ENCODE measurements around the gene RBM8A. TPM values are rescaled to one million over a fixed set of nuclear protein-coding genes. Genes with fewer than 3 reads are reported as not detected.

The RBM8A gene
- polyA plus RNA-seq (2013, experiment 1 of 2), result 413 TPM
- 408 TPM for polyA plus RNA-seq (2013, experiment 2 of 2)

GRCh38 chr1:145927063-145927886 lies at the start of gene RBM8A:
Gene RBM8A (minus strand): TSS chr1:145927484. CDS start chr1:145927426, 58 bp downstream.
- H3K4me1 ChIP-seq (ENCODE audit: control insufficient read depth, low read depth, low read length), result peaks cover 2% of the 10 kb centered on the region

GRCh38 chr1:145977016-145977415 lies 49.7 kb upstream of the RBM8A start:
- H3K23ac ChIP-seq (ENCODE audit: low read length), result no peak overlapping the region
- no peak for DNase-seq
- H4K5ac ChIP-seq (ENCODE audit: low read length), result no peak overlapping the region
- H3K27me3 ChIP-seq (ENCODE audit: insufficient read depth, low read length, poor library complexity), result no peaks in the 10 kb centered on the region
- H2BK120ac ChIP-seq (ENCODE audit: low read depth, low read length), result no peak overlapping the region
- no peak overlapping the region for H3K4me2 ChIP-seq (ENCODE audit: low read length)
- H2AK5ac ChIP-seq (ENCODE audit: low read length), result no peak overlapping the region
- no peak overlapping the region for H3K4me3 ChIP-seq (ENCODE audit: low read length)
- no peak overlapping the region for H3K9ac ChIP-seq (ENCODE audit: low read length)
- no CpG with 5 or more reads among the region's 5 CpGs for WGBS (ENCODE audit: extremely low coverage, insufficient coverage, low lambda C conversion rate)
- H3K79me1 ChIP-seq (ENCODE audit: low read length), result no peaks in the 10 kb centered on the region
- H4K8ac ChIP-seq (ENCODE audit: low read depth, low read length), result no peak overlapping the region
- H3K79me2 ChIP-seq (ENCODE audit: control insufficient read depth, insufficient read depth, low read length), result no peaks in the 10 kb centered on the region
- no peak overlapping the region for H3K18ac ChIP-seq (ENCODE audit: low read length)
- H2BK15ac ChIP-seq (replicated peaks; ENCODE audit: low read depth), result no peak overlapping the region
- H3K27ac ChIP-seq (ENCODE audit: low read depth, low read length), result no peak overlapping the region
- H2BK5ac ChIP-seq (ENCODE audit: low read length), result no peak overlapping the region
- no peaks in the 10 kb centered on the region for H3K36me3 ChIP-seq (ENCODE audit: control insufficient read depth, insufficient read depth, low read length)
- no peak overlapping the region for H3K4ac ChIP-seq (ENCODE audit: low read depth, low read length)
- H3K56ac ChIP-seq (ENCODE audit: low read length), result peak overlapping the region; percentile 9
- H3K4me1 ChIP-seq (ENCODE audit: control insufficient read depth, low read depth, low read length), result peaks cover 15% of the 10 kb centered on the region

More at GRCh38 chr1:145927063-145927886, at the start of gene RBM8A:
- peak within 1 kb of the TSS; percentile 94 for H3K56ac ChIP-seq (ENCODE audit: low read length)
- peak; percentile 100 for DNase-seq
- peak within 1 kb of the TSS; percentile 38 for H3K4me2 ChIP-seq (ENCODE audit: low read length)
- peak within 1 kb of the TSS; percentile 74 for H3K27ac ChIP-seq (ENCODE audit: low read depth, low read length)
- H2BK15ac ChIP-seq (replicated peaks; ENCODE audit: low read depth), result peak within 1 kb of the TSS; percentile 37
- peak within 1 kb of the TSS; percentile 62 for H2BK5ac ChIP-seq (ENCODE audit: low read length)
- H3K27me3 ChIP-seq (ENCODE audit: insufficient read depth, low read length, poor library complexity), result no peaks in the 10 kb centered on the region
- H2AK5ac ChIP-seq (ENCODE audit: low read length), result peak within 1 kb of the TSS; percentile 22
- H2BK120ac ChIP-seq (ENCODE audit: low read depth, low read length), result peak within 1 kb of the TSS; percentile 29
- H3K4ac ChIP-seq (ENCODE audit: low read depth, low read length), result peak within 1 kb of the TSS; percentile 99
- peak within 1 kb of the TSS; percentile 96 for H3K9ac ChIP-seq (ENCODE audit: low read length)
- H4K5ac ChIP-seq (ENCODE audit: low read length), result peak within 1 kb of the TSS; percentile 8
- H3K4me3 ChIP-seq (ENCODE audit: low read length), result peak within 1 kb of the TSS; percentile 97
- no CpG with 5 or more reads among the region's 41 CpGs for WGBS (ENCODE audit: extremely low coverage, insufficient coverage, low lambda C conversion rate)
- H3K23ac ChIP-seq (ENCODE audit: low read length), result peak within 1 kb of the TSS; percentile 68
- no peak within 1 kb of the TSS for H4K8ac ChIP-seq (ENCODE audit: low read depth, low read length)
- H3K79me2 ChIP-seq (ENCODE audit: control insufficient read depth, insufficient read depth, low read length), result peaks cover 12% of the 10 kb centered on the region
- peaks cover 9% of the 10 kb centered on the region for H3K79me1 ChIP-seq (ENCODE audit: low read length)
- H3K36me3 ChIP-seq (ENCODE audit: control insufficient read depth, insufficient read depth, low read length), result no peaks in the 10 kb centered on the region
- H3K18ac ChIP-seq (ENCODE audit: low read length), result peak within 1 kb of the TSS; percentile 92

GRCh38 chr1:145975216-145975615 lies 47.9 kb upstream of the RBM8A start:
- DNase-seq, result no peak
- Histone ChIP-seq H3K27ac (ENCODE audit: low read depth, low read length) (no peak overlapping the region), H3K18ac (ENCODE audit: low read length) (no peak overlapping the region), H3K27me3 (ENCODE audit: insufficient read depth, low read length, poor library complexity) (no peaks in the 10 kb centered on the region), H2BK15ac (replicated peaks; ENCODE audit: low read depth) (no peak overlapping the region), H2AK5ac (ENCODE audit: low read length) (no peak overlapping the region), H4K8ac (ENCODE audit: low read depth, low read length) (no peak overlapping the region), H2BK5ac (ENCODE audit: low read length) (no peak overlapping the region), H3K56ac (ENCODE audit: low read length) (no peak overlapping the region), H3K4ac (ENCODE audit: low read depth, low read length) (no peak overlapping the region), H3K4me1 (ENCODE audit: control insufficient read depth, low read depth, low read length) (peaks cover 15% of the 10 kb centered on the region), H3K9ac (ENCODE audit: low read length) (no peak overlapping the region), H3K79me1 (ENCODE audit: low read length) (no peaks in the 10 kb centered on the region), H3K23ac (ENCODE audit: low read length) (no peak overlapping the region), H3K4me2 (ENCODE audit: low read length) (no peak overlapping the region), H3K36me3 (ENCODE audit: control insufficient read depth, insufficient read depth, low read length) (no peaks in the 10 kb centered on the region), H3K4me3 (ENCODE audit: low read length) (no peak overlapping the region), H4K5ac (ENCODE audit: low read length) (no peak overlapping the region), H2BK120ac (ENCODE audit: low read depth, low read length) (no peak overlapping the region), H3K79me2 (ENCODE audit: control insufficient read depth, insufficient read depth, low read length) (no peaks in the 10 kb centered on the region)
- no CpG with 5 or more reads among the region's 4 CpGs for WGBS (ENCODE audit: extremely low coverage, insufficient coverage, low lambda C conversion rate)

GRCh38 chr1:145974721-145975120 lies 47.4 kb upstream of the RBM8A start:
- H3K79me2 ChIP-seq (ENCODE audit: control insufficient read depth, insufficient read depth, low read length), result no peaks in the 10 kb centered on the region
- H2BK120ac ChIP-seq (ENCODE audit: low read depth, low read length), result no peak overlapping the region
- H2BK5ac ChIP-seq (ENCODE audit: low read length), result no peak overlapping the region
- DNase-seq, result no peak
- no peak overlapping the region for H3K4ac ChIP-seq (ENCODE audit: low read depth, low read length)
- H3K4me1 ChIP-seq (ENCODE audit: control insufficient read depth, low read depth, low read length), result peaks cover 14% of the 10 kb centered on the region
- H4K8ac ChIP-seq (ENCODE audit: low read depth, low read length), result no peak overlapping the region
- no peak overlapping the region for H4K5ac ChIP-seq (ENCODE audit: low read length)
- no peak overlapping the region for H2BK15ac ChIP-seq (replicated peaks; ENCODE audit: low read depth)
- no peak overlapping the region for H3K23ac ChIP-seq (ENCODE audit: low read length)
- no peak overlapping the region for H3K27ac ChIP-seq (ENCODE audit: low read depth, low read length)
- H3K56ac ChIP-seq (ENCODE audit: low read length), result no peak overlapping the region
- H3K36me3 ChIP-seq (ENCODE audit: control insufficient read depth, insufficient read depth, low read length), result no peaks in the 10 kb centered on the region
- no peak overlapping the region for H2AK5ac ChIP-seq (ENCODE audit: low read length)
- H3K4me3 ChIP-seq (ENCODE audit: low read length), result no peak overlapping the region
- H3K27me3 ChIP-seq (ENCODE audit: insufficient read depth, low read length, poor library complexity), result no peaks in the 10 kb centered on the region
- WGBS (ENCODE audit: extremely low coverage, insufficient coverage, low lambda C conversion rate), result no CpG with 5 or more reads among the region's 7 CpGs
- H3K9ac ChIP-seq (ENCODE audit: low read length), result no peak overlapping the region
- no peak overlapping the region for H3K4me2 ChIP-seq (ENCODE audit: low read length)
- H3K79me1 ChIP-seq (ENCODE audit: low read length), result no peaks in the 10 kb centered on the region
- H3K18ac ChIP-seq (ENCODE audit: low read length), result no peak overlapping the region

- DNase-seq, result no peak
- H3K56ac ChIP-seq (ENCODE audit: low read length), result no peak overlapping the region
- H3K4me1 ChIP-seq (ENCODE audit: control insufficient read depth, low read depth, low read length), result no peaks in the 10 kb centered on the region
- H2BK120ac ChIP-seq (ENCODE audit: low read depth, low read length), result no peak overlapping the region
- WGBS (ENCODE audit: extremely low coverage, insufficient coverage, low lambda C conversion rate), result no CpG with 5 or more reads among the region's 7 CpGs
- H3K36me3 ChIP-seq (ENCODE audit: control insufficient read depth, insufficient read depth, low read length), result no peaks in the 10 kb centered on the region
- H3K79me1 ChIP-seq (ENCODE audit: low read length), result no peaks in the 10 kb centered on the region
- no peak overlapping the region for H3K4me2 ChIP-seq (ENCODE audit: low read length)
- no peak overlapping the region for H4K8ac ChIP-seq (ENCODE audit: low read depth, low read length)
- H3K18ac ChIP-seq (ENCODE audit: low read length), result no peak overlapping the region
- H2BK5ac ChIP-seq (ENCODE audit: low read length), result no peak overlapping the region
- no peaks in the 10 kb centered on the region for H3K27me3 ChIP-seq (ENCODE audit: insufficient read depth, low read length, poor library complexity)
- no peak overlapping the region for H3K27ac ChIP-seq (ENCODE audit: low read depth, low read length)
- H3K4ac ChIP-seq (ENCODE audit: low read depth, low read length), result no peak overlapping the region
- no peak overlapping the region for H2BK15ac ChIP-seq (replicated peaks; ENCODE audit: low read depth)
- no peak overlapping the region for H2AK5ac ChIP-seq (ENCODE audit: low read length)
- H4K5ac ChIP-seq (ENCODE audit: low read length), result no peak overlapping the region
- H3K79me2 ChIP-seq (ENCODE audit: control insufficient read depth, insufficient read depth, low read length), result no peaks in the 10 kb centered on the region
- no peak overlapping the region for H3K4me3 ChIP-seq (ENCODE audit: low read length)
- H3K23ac ChIP-seq (ENCODE audit: low read length), result no peak overlapping the region
- H3K9ac ChIP-seq (ENCODE audit: low read length), result no peak overlapping the region
Observed at GRCh38 chr1:145972580-145972979, 45.3 kb upstream of the RBM8A start.
